ENCODE measurements around the gene HCFC1R1. TPM values are rescaled to one million over a fixed set of nuclear protein-coding genes. Genes with fewer than 3 reads are reported as not detected.

Gene HCFC1R1
- total RNA-seq, 1 donor from 2014 or later: 50.8 TPM

- no peaks in the 10 kb centered on the region for H3K9me3 ChIP-seq
- no peaks in the 10 kb centered on the region for H3K27me3 ChIP-seq
- no peaks in the 10 kb centered on the region for H3K36me3 ChIP-seq
- TF ChIP-seq CTCF (IDR thresholded peaks at IDR 0.05): no peak
- intact Hi-C loops (cut with DNase I): loop anchor here (5.0 kb wide), 1 partner anchor 35 kb away; the partner anchor contains the start of gene ZSCAN10
- peaks cover 5 to 17% of the 10 kb centered on the region in 2 donors for H3K4me1 ChIP-seq
- H3K4me3 ChIP-seq: no peak overlapping the region
- no peak overlapping the region for H3K27ac ChIP-seq
- DNase-seq (ENCODE audit: low spot score in 2 of 2): no peak
Measured at GRCh38 chr16:3062553-3062952, 38.8 kb upstream of the HCFC1R1 start.

- H3K27me3 ChIP-seq: no peaks in the 10 kb centered on the region
- H3K9me3 ChIP-seq: no peaks in the 10 kb centered on the region
- no peak overlapping the region for H3K4me3 ChIP-seq
- no peak overlapping the region for H3K27ac ChIP-seq
- DNase-seq (ENCODE audit: low spot score in 2 of 2): no peak
- TF ChIP-seq CTCF (IDR thresholded peaks at IDR 0.05): no peak
- intact Hi-C loops (cut with DNase I): loop anchor here (5.0 kb wide), 1 partner anchor 37 kb away; the partner anchor contains the start of gene ZSCAN10
- no peaks in the 10 kb centered on the region for H3K36me3 ChIP-seq
- H3K4me1 ChIP-seq: peaks cover 5 to 17% of the 10 kb centered on the region in 2 donors
Measured at GRCh38 chr16:3060339-3061127, 36.8 kb upstream of the HCFC1R1 start.

GRCh38 chr16:3059723-3060242, 36.0 kb upstream of the HCFC1R1 start:
- Histone ChIP-seq H3K27ac (peak overlapping the region; percentile 12 to 42), H3K4me1 (peaks cover 5 to 15% of the 10 kb centered on the region in 2 donors), H3K9me3 (no peaks in the 10 kb centered on the region), H3K36me3 (no peaks in the 10 kb centered on the region), H3K27me3 (no peaks in the 10 kb centered on the region), H3K4me3 (peak overlapping the region; percentile 72 to 76)
- no peak for TF ChIP-seq CTCF (IDR thresholded peaks at IDR 0.05)
- intact Hi-C loops (cut with DNase I): loop anchor here (1.0 to 5.0 kb wide), 7 partner anchors 31 to 107 kb away; partner anchors contain the start of genes ZNF213 and ZSCAN10
- DNase-seq (ENCODE audit: low spot score in 2 of 2): no peak

DNA sequence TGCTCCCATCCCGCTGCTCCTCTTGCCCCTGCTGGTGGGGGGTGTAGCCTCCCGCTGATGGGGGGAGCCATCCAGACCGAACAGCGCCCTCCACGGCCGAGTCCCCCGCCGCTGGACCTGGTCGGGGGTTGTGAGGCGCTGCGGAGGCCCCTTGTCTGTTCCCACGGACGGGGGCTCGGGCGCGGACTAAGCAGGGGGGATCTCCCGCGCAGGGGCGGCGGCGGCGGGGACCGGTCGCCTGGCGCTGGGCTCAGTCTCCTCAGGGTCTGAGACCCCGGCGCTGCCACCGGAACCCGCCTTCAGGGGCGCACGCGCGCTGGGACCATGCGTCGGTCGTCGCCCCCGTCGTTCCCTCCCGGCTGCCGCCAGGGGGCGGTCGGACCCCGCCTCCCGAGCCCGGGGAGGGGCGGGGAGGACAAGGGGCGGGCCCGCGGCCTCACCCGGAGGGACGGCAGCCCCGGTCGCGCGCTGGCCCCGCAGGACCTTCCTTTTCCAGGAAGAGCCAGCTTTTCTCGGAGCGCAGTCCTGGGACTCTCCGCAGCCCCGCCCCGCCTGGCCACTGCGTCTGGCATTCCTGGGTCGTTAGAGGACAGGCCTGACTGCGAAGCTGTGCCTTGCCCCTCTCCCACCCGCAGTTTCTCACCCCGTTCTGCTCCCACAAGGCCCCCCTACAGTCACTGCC, 35.4 kb upstream of the HCFC1R1 start:
- peak overlapping the region; percentile 12 to 42 for H3K27ac ChIP-seq

More for the DNA sequence above, 35.4 kb upstream of the HCFC1R1 start:
- Histone ChIP-seq H3K27me3 (no peaks in the 10 kb centered on the region), H3K9me3 (no peaks in the 10 kb centered on the region), H3K36me3 (no peaks in the 10 kb centered on the region), H3K4me3 (peak overlapping the region; percentile 72 to 76), H3K4me1 (peaks cover 5 to 12% of the 10 kb centered on the region in 2 donors)
- DNase-seq (ENCODE audit: low spot score in 2 of 2): peak; percentile 39 to 92
- peak; percentile 77 to 98 (median 86) for TF ChIP-seq CTCF (IDR thresholded peaks at IDR 0.05)
- intact Hi-C loops (cut with DNase I): loop anchor here (1.0 to 2.0 kb wide), 6 partner anchors 30 to 107 kb away; partner anchors contain the start of gene ZNF213

Data from ascending aorta (tissue), 2 donors.